Brain pericyte (primary cell): Measurements from ENCODE around the gene GJB1.
"Not testable (repeated sequence)": the region's sequence is repeated elsewhere in the genome, so short reads cannot be mapped to it uniquely, and the experiment has no call there.

Source experiments
- DNase-seq: peaks from one replicate; pipeline ENCODE4 v3.0.0-alpha.2; 2012; ENCODE audit warnings: low read depth, low spot score

GJB1 gene

GRCh38 chrX:71256051-71256450, 33.0 kb downstream of the GJB1 start:
- no peak for DNase-seq

- no peak for DNase-seq
Observed at GRCh38 chrX:71256856-71257255, 33.8 kb downstream of the GJB1 start.

DNA sequence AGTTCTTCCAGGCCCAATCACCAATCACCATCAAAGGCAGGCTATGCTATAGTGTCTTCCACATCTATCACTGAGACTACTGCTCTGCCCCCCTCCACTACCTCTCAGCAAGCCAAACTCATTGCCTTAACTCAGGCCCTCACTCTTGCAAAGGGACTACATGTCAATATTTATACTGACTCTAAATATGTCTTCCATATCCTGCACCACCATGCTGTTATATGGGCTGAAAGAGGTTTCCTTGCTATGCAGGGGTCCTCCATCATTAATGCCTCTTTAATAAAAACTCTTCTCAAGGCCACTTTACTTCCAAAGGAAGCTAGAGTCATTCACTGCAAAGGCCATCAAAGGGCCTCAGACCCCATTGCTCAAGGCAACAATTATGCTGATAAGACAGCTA, 45.6 kb downstream of the GJB1 start:
- not testable (repeated sequence) for DNase-seq

- no peak for DNase-seq
Observed at GRCh38 chrX:71269801-71270395, 46.9 kb downstream of the GJB1 start.

GRCh38 chrX:71272313-71272712, 49.3 kb downstream of the GJB1 start:
- not testable (repeated sequence) for DNase-seq
